DND-41 (cell line): Measurements from ENCODE around the gene TSR2.

ENCODE experiments used
- ATAC-seq: fragments of 200-7000 bp; cut with Tn5 transposase; 3 replicates; pipeline ENCODE4 v1.9.1; 2021; ENCODE audit warnings: low read depth; ENCODE audit not compliant: insufficient read depth
- DNase-seq: peaks from one replicate; pipeline ENCODE4 v3.0.0-alpha.2; 2020
- H2AFZ ChIP-seq: 2 replicates; pipeline ENCODE4 v1.6.0; 2012; ENCODE audit warnings: low read depth, low read length
- H3K27ac ChIP-seq: 2 replicates; pipeline ENCODE4 v1.5.1; 2012; ENCODE audit warnings: low read length, inconsistent platforms
- H3K27me3 ChIP-seq: fragments of 200-600 bp; sonication (generic); 2 replicates; pipeline ENCODE4 v1.6.0; 2012; ENCODE audit warnings: low read length, mild to moderate bottlenecking, inconsistent platforms; ENCODE audit not compliant: insufficient read depth, poor library complexity
- H3K36me3 ChIP-seq: 2 replicates; pipeline ENCODE4 v1.5.1; 2012; ENCODE audit warnings: low read length, inconsistent platforms; ENCODE audit not compliant: insufficient read depth
- H3K4me1 ChIP-seq: 2 replicates; pipeline ENCODE4 v1.5.1; 2012; ENCODE audit warnings: mild to moderate bottlenecking, low read length; ENCODE audit not compliant: insufficient read depth
- H3K4me2 ChIP-seq: 2 replicates; pipeline ENCODE4 v1.6.0; 2012; ENCODE audit warnings: mild to moderate bottlenecking, moderate library complexity, low read length, inconsistent platforms; ENCODE audit not compliant: insufficient read depth
- H3K4me3 ChIP-seq, 2 experiments: fragments of 200-600 bp in 1 of 2; shearing (Covaris generic) in 1 of 2; 2 replicates each; pipeline ENCODE4 v1.5.1; 2012 to 2016; ENCODE audit warnings: inconsistent platforms in 2 of 2, low read length in 2 of 2, mild to moderate bottlenecking in 2 of 2, low read depth in 1 of 2, moderate library complexity in 1 of 2
- H3K79me2 ChIP-seq: 2 replicates; pipeline ENCODE4 v1.6.0; 2012; ENCODE audit warnings: low read length, inconsistent platforms; ENCODE audit not compliant: insufficient read depth
- H3K9ac ChIP-seq: 2 replicates; pipeline ENCODE4 v1.6.0; 2012; ENCODE audit warnings: low read depth, mild to moderate bottlenecking, inconsistent platforms, low read length, moderate library complexity
- H3K9me3 ChIP-seq: 2 replicates; pipeline ENCODE4 v1.5.1; 2012; ENCODE audit warnings: low read length, moderate library complexity, mild to moderate bottlenecking, inconsistent platforms; ENCODE audit not compliant: insufficient read depth, severe bottlenecking
- H4K20me1 ChIP-seq: 2 replicates; pipeline ENCODE4 v1.6.0; 2012; ENCODE audit warnings: low read length; ENCODE audit not compliant: insufficient read depth
- EZH2 ChIP-seq: IDR thresholded peaks from 3 replicates; pipeline ENCODE4 v1.6.1; 2012; ENCODE audit warnings: borderline replicate concordance, low read depth, mild to moderate bottlenecking, moderate library complexity, low read length, inconsistent platforms; ENCODE audit not compliant: severe bottlenecking
- TF ChIP-seq, protein P1 (sequence below): IDR thresholded peaks from 2 replicates; pipeline ENCODE4 v1.5.1; 2012; ENCODE audit warnings: borderline replicate concordance, low read length, moderate library complexity, mild to moderate bottlenecking; ENCODE audit not compliant: poor library complexity, severe bottlenecking; ENCODE audit errors: extremely low read depth

Gene TSR2

GRCh38 chrX:54492340-54492739 lies 52.1 kb downstream of the TSR2 start:
- no peaks in the 10 kb centered on the region for H3K4me1 ChIP-seq
- no peaks in the 10 kb centered on the region for H3K27me3 ChIP-seq
- H4K20me1 ChIP-seq = no peaks in the 10 kb centered on the region
- H2AFZ ChIP-seq = no peak overlapping the region
- TF ChIP-seq, protein P1, sequence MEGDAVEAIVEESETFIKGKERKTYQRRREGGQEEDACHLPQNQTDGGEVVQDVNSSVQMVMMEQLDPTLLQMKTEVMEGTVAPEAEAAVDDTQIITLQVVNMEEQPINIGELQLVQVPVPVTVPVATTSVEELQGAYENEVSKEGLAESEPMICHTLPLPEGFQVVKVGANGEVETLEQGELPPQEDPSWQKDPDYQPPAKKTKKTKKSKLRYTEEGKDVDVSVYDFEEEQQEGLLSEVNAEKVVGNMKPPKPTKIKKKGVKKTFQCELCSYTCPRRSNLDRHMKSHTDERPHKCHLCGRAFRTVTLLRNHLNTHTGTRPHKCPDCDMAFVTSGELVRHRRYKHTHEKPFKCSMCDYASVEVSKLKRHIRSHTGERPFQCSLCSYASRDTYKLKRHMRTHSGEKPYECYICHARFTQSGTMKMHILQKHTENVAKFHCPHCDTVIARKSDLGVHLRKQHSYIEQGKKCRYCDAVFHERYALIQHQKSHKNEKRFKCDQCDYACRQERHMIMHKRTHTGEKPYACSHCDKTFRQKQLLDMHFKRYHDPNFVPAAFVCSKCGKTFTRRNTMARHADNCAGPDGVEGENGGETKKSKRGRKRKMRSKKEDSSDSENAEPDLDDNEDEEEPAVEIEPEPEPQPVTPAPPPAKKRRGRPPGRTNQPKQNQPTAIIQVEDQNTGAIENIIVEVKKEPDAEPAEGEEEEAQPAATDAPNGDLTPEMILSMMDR = no peak
- TF ChIP-seq EZH2 = no peak
- H3K79me2 ChIP-seq = no peaks in the 10 kb centered on the region
- H3K4me2 ChIP-seq = no peak overlapping the region
- no peak overlapping the region for H3K27ac ChIP-seq
- no peaks in the 10 kb centered on the region for H3K36me3 ChIP-seq
- no peaks in the 10 kb centered on the region for H3K9me3 ChIP-seq
- H3K4me3 ChIP-seq = no peak overlapping the region
- DNase-seq = no peak
- no peak overlapping the region for H3K9ac ChIP-seq
- ATAC-seq = no peak

- no peak overlapping the region for H3K4me3 ChIP-seq
- H4K20me1 ChIP-seq = no peaks in the 10 kb centered on the region
- TF ChIP-seq, protein P1 = no peak
- no peak for TF ChIP-seq EZH2
- no peaks in the 10 kb centered on the region for H3K36me3 ChIP-seq
- H3K9me3 ChIP-seq = no peaks in the 10 kb centered on the region
- H3K9ac ChIP-seq = no peak overlapping the region
- no peak for DNase-seq
- no peaks in the 10 kb centered on the region for H3K27me3 ChIP-seq
- H3K4me1 ChIP-seq = no peaks in the 10 kb centered on the region
- H2AFZ ChIP-seq = no peak overlapping the region
- no peak overlapping the region for H3K4me2 ChIP-seq
- no peaks in the 10 kb centered on the region for H3K79me2 ChIP-seq
- H3K27ac ChIP-seq = no peak overlapping the region
- ATAC-seq = no peak
Observed at GRCh38 chrX:54494166-54494988, 54.2 kb downstream of the TSR2 start.
